Activated T-cell treated with anti-CD3 and anti-CD28 coated beads for 24 hours (primary cell): ENCODE measurements around the gene NEUROG2.
"Not testable (repeated sequence)": the region's sequence is repeated elsewhere in the genome, so short reads cannot be mapped to it uniquely, and the experiment has no call there.

Experiments used
- DNase-seq: peaks from one replicate; pipeline ENCODE4 v3.0.0-alpha.2; 2020; ENCODE audit warnings: low read depth

Gene NEUROG2

DNA sequence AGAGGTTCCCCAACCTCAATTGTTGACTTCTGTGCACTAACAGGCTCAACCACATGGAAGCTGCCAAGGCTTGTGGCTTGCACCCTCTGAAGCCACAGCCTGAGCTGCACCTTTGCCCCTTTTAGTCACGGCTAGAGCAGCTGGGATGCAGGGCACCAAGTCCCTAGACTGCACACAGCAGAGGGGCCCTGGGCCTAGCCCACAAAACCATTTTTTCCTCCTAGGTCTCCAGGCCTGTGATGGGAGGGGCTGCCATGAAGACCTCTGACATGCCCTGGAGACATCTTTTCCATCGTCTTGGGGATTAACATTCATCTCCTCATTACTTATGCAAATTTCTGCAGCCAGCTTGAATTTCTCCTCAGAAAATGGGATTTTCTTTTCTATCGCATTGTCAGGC, 25.2 kb downstream of the NEUROG2 start:
- DNase-seq = not testable (repeated sequence)

- no peak for DNase-seq
Measured at GRCh38 chr4:112485930-112486329, 30.1 kb downstream of the NEUROG2 start.

DNA sequence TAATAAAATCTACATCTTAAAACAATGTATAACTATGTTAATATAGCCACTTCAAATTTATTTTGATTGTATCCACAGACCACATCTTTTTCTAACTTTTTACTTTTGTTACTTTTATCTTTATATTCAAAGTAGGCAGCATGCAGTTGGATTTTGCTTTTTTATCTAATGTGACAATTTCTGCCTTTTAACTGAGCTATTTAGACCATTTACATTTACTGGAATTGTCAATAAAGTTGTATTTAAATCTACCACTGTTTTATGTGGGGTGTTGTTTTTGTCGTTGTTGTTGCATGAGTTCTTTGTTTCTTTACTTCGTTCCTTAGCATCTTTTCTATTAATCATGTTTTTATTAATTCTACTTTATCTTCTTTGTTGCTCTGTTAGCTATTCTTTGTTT, 42.0 kb downstream of the NEUROG2 start:
- no peak for DNase-seq

DNA sequence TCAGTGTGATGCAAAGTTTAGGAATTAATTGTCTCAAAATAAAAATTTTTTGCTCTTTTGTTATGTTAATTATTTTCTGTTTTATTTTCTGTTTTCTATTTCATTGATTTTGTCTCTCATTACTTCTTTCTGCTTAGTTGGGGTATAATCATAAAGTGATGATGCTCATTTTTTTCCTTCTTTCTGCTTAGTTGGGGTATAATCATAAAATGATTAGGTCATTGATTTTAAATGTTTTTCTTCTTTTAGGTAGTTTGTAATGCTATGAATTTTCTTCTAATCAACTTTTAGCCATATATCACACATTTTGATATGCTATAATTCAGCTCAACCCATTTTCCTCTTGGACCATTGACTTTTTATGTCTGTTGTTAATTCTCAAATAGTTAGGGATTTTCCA, 43.7 kb downstream of the NEUROG2 start:
- no peak for DNase-seq
